ENCODE results near the gene CABYR.
"Not testable (repeated sequence)": the region's sequence is repeated elsewhere in the genome, so short reads cannot be mapped to it uniquely, and the experiment has no call there.

Gene CABYR

GRCh38 chr18:24127735-24128134 is 11.1 kb upstream of the CABYR start:
- DNase-seq (ENCODE audit: insufficient read length, low spot score) = no peak
- FAIRE-seq = no peak

GRCh38 chr18:24128700-24129099 is 10.2 kb upstream of the CABYR start:
- FAIRE-seq (no peak), DNase-seq (ENCODE audit: insufficient read length, low spot score) (no peak)

GRCh38 chr18:24130494-24130893 is 8.4 kb upstream of the CABYR start:
- DNase-seq (ENCODE audit: insufficient read length, low spot score) = no peak
- no peak for FAIRE-seq

- FAIRE-seq (no peak), DNase-seq (ENCODE audit: insufficient read length, low spot score) (no peak)
Measured at GRCh38 chr18:24136967-24137373, 1.9 kb upstream of the CABYR start.

GRCh38 chr18:24138409-24138788 is 463 bp upstream of the CABYR start:
- no peak for FAIRE-seq

GRCh38 chr18:24140697-24141096 is 1.8 kb downstream of the CABYR start:
- no peak for DNase-seq (ENCODE audit: insufficient read length, low spot score)
- no peak for FAIRE-seq

More at GRCh38 chr18:24138409-24138788, 463 bp upstream of the CABYR start:
- DNase-seq (ENCODE audit: insufficient read length, low spot score) = peak; percentile 6

GRCh38 chr18:24142376-24142775 is 3.5 kb downstream of the CABYR start:
- DNase-seq (ENCODE audit: insufficient read length, low spot score) (no peak), FAIRE-seq (no peak)

- not testable (repeated sequence) for FAIRE-seq; DNase-seq (ENCODE audit: insufficient read length, low spot score)
Measured at GRCh38 chr18:24149591-24149990, 10.7 kb downstream of the CABYR start.

GRCh38 chr18:24153397-24153796 is 14.5 kb downstream of the CABYR start:
- FAIRE-seq (no peak), DNase-seq (ENCODE audit: insufficient read length, low spot score) (no peak)

- FAIRE-seq (no peak), DNase-seq (ENCODE audit: insufficient read length, low spot score) (no peak)
Measured at GRCh38 chr18:24157855-24158254, 19.0 kb downstream of the CABYR start.

GRCh38 chr18:24160086-24160485 is 21.2 kb downstream of the CABYR start:
- FAIRE-seq (no peak), DNase-seq (ENCODE audit: insufficient read length, low spot score) (no peak)

- FAIRE-seq (no peak), DNase-seq (ENCODE audit: insufficient read length, low spot score) (no peak)
Measured at GRCh38 chr18:24161304-24161703, 22.4 kb downstream of the CABYR start.

- DNase-seq (ENCODE audit: insufficient read length, low spot score) (no peak), FAIRE-seq (no peak)
Measured at GRCh38 chr18:24168496-24168895, 29.6 kb downstream of the CABYR start.

GRCh38 chr18:24170360-24170759 is 31.5 kb downstream of the CABYR start:
- DNase-seq (ENCODE audit: insufficient read length, low spot score) = no peak
- no peak for FAIRE-seq

GRCh38 chr18:24173997-24174396 is 35.1 kb downstream of the CABYR start:
- FAIRE-seq = no peak
- no peak for DNase-seq (ENCODE audit: insufficient read length, low spot score)

GRCh38 chr18:24176727-24177416 is 38.0 kb downstream of the CABYR start:
- DNase-seq (ENCODE audit: insufficient read length, low spot score) = peak; percentile 43
- no peak for FAIRE-seq

GRCh38 chr18:24177499-24178133 is 38.8 kb downstream of the CABYR start:
- FAIRE-seq (no peak), DNase-seq (ENCODE audit: insufficient read length, low spot score) (no peak)

- FAIRE-seq (no peak), DNase-seq (ENCODE audit: insufficient read length, low spot score) (no peak)
Measured at GRCh38 chr18:24180048-24180447, 41.2 kb downstream of the CABYR start.

- FAIRE-seq (no peak), DNase-seq (ENCODE audit: insufficient read length, low spot score) (no peak)
Measured at GRCh38 chr18:24181806-24182205, 42.9 kb downstream of the CABYR start.

- FAIRE-seq = no peak
Measured at GRCh38 chr18:24185805-24186204, 46.9 kb downstream of the CABYR start.

GRCh38 chr18:24187049-24187448 is 48.2 kb downstream of the CABYR start:
- DNase-seq (ENCODE audit: insufficient read length, low spot score) (no peak), FAIRE-seq (no peak)

More at GRCh38 chr18:24185805-24186204, 46.9 kb downstream of the CABYR start:
- DNase-seq (ENCODE audit: insufficient read length, low spot score) = no peak

- DNase-seq (ENCODE audit: insufficient read length, low spot score) (no peak), FAIRE-seq (no peak)
Measured at GRCh38 chr18:24187689-24188088, 48.8 kb downstream of the CABYR start.

Measured in HTR-8/SVneo (cell line).